Activated CD4-positive, alpha-beta T cell treated with anti-CD3 and anti-CD28 coated beads, Interleukin-10, Interleukin-2, amounts not matched to agents 100 ng/mL and 50 ng/mL, durations not matched to agents 16 hours and 8 hours (primary cell): Measurements from ENCODE around the gene GALNT9.

Source experiments
- DNase-seq: peaks from one replicate; pipeline ENCODE4 v3.0.0-alpha.2; 2020

The GALNT9 gene

DNA sequence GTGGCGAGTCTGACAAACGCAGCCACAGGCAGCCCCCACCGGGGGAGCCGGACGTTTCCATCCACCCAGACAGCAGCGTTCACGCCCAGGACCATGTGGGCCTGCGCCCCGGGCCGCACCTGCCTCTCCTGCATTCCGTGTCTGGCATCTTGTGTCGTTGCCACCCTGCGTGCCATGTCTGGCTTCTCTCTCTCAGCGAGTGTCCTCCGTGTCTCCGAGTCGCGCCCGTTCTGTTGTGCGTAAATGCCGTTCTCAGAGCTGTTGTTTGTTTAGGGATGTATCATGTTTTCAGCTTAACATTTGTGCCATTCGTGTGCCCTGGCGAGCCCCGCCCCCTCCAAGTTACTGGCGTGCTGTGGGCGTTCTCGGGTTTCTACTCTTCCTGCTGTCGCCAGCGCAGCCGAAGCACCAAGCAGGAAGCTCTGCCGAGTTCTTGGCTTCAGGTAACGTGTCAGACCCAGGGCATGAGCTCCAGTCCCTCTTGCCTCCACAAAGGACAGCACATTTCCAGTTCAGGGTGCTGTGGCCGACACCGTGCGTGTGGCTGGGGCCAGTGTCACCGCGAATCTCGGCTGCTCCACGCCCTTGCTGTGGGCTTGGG is 150.5 kb downstream of the GALNT9 start:
- DNase-seq = peak; percentile 44

DNA sequence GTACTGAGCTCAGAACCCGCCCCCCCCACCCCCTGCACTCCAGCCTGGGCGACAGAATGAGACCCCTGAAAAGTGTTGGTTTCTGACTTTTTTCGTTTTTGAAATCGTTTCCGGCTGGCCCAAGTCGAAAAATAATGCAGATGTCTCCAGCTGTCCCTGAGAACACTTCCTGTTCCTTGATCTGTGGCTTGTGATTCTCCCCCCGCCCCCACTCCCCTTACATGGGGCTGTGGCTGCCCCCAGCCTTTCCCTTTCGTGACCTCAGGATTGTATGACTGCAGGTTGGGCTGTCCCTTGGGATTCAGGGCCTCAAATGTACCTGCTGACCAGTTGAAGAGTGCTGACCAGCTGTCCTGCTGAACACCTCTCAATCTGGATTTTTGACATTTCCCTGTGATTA is 151.1 kb downstream of the GALNT9 start:
- no peak for DNase-seq

DNA sequence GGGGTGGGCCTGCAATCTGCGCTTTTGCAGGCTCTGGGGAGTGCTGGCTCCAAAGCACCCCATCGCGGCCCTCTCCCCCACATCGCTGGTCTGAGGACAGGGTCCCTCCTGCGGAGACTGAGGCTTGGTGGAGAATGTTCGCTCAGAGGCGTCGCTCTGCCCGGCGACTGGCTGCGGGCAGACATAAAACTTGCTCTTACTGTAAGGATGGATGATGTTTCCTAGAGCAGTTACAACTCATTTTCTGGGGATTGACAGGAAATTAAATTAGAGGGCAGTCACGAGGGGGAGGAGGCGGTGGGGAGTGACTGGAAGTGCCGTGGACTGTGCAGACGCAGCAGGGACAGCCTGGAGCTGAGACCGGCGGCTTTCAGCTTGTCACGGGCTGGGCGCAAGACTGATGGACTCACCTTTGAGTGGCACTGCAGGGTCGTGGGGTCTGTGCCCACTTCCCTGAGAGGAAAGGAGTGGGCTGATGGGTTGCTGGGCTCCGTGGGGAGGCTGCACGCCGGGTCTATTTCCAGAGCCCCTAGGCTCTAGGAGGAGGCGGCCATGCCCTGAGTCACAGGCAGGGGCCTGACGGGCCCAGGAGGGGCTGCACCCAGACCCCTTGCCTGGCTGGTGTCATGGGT is 152.4 kb downstream of the GALNT9 start:
- DNase-seq = no peak

DNA sequence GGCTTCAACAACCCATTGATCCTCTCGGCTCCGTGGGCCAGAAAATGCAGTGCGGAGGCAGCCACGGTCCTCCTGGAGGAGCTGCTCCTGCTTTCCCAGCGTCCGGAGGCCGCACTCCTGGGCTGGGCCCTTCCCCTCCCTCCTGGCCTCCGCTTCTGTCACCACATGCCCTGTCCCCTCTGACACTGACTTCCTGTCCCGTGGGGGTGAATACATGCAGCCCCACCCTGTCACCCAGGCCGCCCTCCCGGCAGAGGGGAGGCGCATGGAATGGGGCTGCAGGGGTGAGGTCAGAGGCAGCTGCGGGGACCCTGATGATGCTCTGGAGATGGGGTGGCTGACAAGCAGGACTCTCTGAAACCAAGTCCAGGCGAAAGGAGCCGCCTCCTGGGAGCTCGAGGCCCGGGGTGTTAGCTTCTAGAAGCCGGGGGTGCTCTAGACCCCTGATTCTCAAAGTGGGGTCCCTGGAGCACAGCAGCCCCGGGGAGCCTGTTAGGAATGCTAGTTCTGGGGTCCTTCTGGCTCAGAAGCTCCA is 152.9 kb downstream of the GALNT9 start:
- DNase-seq = no peak

DNA sequence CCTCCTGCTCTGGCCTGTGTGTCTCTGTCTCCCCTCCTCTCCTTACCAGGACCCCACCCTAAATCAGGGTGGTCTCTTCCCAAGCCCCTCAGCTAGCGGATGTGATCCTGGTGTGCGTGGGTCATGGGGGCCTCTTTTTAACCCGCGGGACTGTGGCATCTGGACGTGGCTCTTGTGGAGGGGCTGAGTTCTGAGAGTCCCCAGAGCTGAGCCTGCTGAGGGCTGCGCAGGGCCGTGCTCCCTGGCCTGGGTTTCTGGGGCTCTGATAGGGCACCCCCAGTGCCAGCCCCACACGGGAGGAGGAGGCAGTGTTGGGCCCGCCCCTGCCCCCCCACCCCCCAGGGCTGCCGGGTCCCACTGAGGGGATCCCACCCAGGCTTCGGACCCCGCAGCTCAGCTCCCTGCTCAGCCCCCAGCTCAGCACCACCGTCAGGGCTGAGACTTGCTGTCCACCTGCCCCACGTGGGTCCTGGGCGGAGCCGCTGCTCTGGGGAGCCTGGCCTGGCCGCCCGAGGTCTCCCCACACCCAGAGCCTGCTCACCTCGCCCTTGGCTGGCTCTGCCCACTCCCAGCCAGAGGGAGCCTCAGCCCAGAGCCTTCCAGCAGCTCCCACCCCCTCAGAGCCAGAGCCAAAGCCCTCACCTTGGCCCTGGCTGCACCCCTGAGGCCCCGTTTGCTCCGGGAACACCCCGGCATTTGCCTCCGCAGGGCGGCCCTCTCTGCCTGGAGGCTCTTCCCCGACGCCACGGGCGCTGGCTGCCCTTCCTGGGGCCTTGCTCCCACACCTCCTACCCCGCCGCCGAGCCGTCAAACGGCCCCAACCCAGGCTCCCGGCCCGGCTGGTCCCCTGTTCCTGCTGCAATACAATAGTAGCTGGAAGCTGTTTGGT is 153.6 kb downstream of the GALNT9 start:
- no peak for DNase-seq

DNA sequence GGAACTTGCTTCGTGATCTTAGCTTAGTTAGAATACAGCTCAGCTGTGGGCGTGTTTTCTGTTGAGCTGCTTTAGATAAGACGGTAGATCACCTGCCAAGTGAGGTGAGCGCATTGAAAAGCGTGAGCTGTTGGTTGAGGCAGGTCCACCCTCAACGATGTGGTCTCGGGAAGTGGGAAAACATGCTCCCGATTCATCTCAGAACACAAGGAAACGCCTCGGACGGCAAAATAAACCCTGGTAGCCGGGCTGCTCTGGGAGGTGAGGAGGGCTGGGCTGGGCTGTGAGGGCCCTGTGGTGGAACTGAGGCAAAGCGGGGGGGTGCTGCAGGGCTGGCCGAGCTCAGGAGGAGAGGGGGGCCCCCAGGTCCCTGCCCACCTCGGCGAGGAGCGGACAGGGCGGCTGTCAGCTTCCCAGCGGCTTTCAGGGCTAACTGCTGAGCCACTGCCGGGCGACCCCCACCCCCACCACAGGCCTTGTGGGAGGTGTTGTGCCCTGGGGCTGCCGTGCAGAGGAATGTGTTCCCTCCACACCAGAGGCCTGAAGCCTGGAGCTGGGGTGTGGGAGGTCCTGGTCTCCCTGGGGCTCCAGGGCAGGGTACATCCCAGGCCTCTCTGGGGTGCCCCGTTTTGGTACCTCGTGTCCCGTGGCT is 154.4 kb downstream of the GALNT9 start:
- no peak for DNase-seq

DNA sequence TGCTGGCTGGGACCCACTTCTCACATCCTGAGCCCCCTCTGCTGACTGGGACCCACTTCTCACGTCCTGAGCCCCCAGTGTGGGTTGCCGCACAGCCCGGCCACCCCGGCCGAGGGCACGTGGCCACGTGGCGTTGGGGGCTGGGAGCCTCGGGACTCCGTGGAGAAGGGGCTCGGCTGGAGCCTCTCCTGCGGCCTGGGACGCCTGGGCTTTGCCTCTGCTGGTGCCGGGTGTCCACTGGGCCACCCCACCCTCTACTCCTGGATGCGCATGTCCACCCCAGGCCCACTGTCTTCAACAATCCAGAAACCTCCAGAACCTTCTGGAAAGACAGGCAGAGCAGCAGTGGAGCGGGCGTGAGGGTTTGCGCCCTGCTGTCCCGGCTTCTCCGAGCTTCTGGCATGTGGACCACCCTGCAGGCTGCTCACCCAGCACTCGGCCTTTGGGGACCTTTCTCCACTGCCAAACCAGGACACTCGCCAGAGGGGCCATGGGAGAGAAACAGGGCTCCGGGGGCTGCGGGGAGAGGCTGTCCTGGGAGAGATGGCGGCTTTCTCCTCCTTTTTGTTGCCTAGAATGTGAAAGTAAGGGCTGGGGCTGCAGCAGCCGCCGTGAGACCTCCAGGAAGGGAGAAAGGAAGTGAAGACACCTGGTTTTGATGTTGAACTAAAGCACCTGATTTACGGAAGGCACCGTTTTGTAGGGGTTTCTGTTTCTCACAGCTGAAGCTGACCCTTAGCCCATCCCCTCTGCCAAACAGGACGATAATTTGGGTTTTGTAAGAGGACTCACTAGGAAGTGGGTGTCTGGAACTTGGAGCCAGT is 155.2 kb downstream of the GALNT9 start:
- no peak for DNase-seq

DNA sequence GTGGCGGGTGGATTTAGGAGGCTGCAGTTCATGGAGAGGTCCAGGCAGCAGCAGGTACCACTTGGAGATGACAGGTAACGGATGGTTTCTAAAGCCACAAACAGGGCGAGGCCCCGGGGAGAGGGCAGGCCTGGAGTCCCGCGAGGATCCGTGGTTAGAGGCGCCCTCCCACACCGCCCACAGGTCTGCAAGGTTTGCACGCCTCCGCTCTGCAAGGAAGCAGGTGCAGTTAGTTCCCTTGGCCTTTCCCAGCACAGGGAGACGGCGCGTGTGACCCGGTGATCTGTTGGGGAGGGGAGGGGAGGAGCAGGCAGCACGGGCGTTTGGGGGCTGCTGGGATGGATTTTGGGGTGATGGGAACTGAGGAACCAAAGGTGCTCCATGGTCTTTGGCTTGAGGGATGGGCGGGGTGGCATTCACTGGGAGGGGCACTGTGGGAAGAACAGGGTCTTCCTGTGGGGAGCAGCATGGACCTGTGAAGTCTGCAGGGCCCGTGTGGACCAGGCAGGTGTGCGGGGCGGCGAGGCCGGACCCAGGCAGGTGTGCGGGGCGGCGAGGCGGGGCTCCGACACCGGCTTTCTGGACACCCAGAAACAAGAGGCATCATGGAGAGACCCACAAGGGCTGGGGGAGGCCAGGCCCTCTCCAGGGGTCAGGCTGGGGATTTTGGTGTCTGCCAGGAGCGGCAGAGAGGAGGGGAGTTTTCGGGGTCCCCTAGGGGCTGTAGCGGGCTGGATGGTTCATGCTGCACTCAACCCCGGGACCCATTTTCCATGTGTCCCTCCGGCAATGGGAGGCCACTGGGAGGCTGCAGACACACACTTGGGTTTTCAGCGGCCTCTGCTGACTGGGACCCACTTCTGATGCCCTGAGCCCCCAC is 156.0 kb downstream of the GALNT9 start:
- DNase-seq = no peak

DNA sequence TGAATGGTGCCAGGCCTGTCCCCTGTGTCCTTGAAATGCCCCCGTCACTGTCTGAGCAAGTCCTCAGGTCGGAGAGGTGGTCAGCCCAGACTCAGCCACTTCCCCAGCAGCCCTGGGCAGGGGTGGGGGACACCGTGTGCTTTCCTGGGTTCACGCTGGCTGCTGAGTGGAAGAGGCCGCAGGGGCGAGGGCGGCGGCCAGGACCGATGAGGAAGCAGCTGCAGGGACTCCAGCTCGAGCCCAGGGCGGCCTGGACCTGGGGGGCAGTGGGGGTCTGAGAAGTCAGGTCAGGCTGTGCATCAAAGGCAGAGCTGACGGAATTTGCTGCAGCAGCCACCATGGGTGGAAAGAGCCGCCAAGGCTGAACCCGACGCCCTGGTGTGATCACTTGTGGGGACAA is 156.8 kb downstream of the GALNT9 start:
- no peak for DNase-seq

DNA sequence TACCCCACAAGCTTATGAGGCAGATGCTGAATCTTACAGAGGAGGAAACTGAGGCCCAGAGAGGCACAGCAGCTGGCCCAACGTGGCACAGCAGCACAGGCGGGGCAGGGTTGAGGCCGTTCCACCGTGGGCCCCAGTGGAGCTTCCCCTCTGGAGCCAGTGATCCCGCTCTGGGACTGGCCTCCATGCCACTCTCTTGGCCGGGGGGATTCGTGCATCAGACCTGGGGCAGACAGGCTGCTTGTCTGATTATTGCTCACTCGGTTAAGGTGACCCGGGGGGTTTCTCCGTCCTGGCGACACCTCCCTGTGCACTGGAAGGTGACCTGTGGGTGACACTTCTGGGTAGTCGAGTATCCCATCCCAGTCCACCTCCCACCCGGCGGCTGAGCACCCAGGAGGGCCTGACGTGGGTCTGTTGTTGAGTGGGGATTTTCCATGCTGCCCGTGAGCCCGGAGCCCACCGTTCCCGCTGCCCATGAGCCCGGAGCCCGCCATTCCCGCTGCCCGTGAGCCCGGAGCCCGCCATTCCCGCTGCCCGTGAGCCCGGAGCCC is 157.3 kb downstream of the GALNT9 start:
- no peak for DNase-seq

DNA sequence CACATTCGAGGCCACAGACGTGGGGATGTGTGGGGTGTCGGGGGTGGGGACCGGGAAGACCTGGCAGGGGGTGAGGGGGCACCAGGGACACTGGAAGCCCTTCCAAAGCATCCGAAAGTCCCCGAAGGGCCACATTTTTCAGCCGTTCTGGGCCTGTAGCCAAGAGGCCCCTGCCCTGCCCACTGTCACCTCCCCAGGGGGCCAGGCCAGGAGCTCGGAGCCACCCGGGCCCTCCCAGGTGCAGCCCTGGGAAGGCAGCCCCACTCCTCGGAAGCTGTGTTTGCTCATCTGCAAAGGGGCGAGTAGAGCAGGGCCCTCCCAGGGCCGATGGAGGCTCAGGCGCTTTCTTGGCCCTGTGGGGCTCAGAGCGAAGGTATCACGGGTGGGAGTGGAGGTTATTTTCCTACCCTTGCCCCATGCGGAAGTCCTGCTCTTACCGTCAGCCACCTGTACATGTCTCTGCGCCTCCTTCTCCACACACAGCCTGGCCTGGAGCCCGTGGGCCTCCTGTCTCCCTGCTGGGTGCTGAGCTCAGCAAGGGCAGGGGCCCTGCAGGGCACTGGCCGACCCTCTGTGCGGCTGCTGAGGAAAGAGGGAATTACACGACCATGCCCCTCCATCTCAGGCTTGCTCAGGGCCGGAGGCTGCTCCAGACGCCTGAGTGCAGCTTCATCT is 158.0 kb downstream of the GALNT9 start:
- DNase-seq = no peak

DNA sequence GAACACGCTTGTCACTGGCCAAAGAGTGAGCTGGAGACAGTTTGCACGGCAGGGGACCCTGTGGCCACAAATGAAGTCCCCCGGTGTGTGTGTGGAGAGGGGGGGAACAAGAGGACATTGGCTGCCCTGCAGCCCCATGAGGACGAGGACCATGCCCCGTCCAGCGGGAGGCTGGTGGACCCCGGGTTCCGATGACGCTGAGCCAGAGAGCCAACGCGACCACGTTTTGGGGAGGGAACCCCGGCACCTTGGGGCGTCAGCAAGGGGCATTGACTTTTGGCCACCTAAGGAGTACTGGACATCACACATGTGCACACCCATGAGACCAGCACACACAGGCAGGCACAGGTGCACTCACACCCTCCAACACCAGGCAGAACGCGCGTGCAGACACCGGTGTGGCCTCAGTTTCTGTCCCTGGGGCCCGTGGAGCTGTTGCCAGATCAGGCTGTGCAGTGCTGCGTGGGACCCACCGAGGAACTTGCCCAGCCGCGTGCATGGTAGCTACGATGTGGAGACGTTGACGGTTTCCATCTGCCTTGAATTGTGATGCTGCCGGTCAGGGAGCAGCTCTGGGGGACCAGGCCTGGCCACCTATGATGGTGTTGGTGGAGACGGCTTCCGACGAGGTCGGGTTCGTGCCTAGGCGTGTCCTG is 158.6 kb downstream of the GALNT9 start:
- no peak for DNase-seq

DNA sequence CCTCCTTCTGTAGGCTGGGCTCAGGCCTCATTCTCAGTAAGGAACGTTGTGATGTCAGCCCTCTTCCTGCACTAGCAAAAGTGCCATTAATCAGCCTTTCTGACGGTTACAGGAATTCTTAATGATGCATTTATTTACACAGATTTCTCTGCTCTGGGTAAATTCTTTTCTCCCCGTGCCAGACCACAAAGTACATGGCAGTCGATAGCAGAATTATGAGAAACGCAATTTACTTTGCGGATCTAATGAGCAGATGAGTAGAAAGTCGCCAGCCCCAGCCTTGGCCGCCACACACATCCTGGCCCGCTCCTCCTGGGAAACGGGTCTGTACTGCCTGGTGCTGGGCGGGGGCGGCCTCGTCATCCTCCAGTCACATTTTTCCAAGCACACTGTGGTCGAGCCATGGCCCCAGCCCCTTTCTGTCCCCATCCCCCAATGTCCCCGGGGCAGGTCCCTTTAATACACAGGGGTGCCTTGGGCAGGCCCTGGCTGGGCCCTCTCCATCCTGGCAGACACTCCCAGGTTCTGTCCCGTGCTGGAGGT is 159.2 kb downstream of the GALNT9 start:
- DNase-seq = no peak

DNA sequence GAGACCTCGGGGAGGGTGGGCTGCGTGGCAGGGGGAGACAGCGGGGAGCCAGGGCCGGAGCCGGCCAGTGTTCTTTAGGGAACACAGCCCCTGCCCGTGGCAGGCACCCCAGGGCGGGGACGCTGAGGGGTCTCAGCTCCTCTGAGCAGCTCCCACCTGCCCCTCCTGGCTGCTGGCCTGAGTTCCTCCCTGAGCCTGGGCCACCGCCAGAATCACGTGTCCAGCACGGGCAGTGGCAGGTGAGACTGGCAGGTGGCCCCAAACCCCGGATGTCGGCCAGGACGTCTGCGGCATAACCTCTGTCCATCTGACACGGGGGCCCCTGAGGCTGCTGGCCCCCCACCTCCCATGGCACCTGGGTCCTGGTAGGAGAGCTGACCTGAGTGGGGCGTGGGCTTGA is 160.0 kb downstream of the GALNT9 start:
- DNase-seq = no peak

DNA sequence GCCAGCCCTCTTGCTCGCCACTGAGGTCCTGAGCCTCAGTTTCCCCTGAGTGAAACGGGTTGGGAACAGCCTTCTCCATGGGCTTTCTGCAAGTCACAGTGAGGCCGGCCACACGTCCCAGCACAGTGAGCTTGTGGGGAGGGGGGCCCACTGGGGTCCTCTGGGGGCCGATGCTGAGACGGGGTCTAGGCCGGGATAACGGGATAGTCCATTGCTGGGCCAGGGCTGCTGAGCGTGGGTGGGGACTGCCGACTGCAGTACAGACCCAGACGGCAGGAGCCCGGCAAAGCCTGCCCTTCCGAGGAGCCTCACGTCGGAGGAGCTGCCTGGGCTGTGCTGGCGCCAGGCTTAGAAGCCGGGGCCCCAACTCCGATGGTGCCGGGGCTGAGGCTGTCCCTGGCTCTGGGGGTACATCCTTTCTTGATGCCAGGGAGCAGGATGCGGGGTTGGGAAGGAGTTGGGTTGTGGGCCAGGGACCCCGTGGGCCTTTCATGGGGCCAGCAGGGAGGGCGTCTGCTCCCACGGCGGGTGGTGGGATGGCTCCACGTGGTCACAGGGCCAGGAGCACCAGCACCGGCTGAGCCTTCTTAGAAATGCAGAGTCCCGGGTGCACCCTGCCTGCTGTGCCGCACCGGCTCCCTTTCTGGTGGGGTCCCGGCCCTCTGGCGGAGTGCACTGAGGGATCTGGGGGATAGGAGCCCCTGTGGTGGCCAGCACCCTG is 160.9 kb downstream of the GALNT9 start:
- no peak for DNase-seq

DNA sequence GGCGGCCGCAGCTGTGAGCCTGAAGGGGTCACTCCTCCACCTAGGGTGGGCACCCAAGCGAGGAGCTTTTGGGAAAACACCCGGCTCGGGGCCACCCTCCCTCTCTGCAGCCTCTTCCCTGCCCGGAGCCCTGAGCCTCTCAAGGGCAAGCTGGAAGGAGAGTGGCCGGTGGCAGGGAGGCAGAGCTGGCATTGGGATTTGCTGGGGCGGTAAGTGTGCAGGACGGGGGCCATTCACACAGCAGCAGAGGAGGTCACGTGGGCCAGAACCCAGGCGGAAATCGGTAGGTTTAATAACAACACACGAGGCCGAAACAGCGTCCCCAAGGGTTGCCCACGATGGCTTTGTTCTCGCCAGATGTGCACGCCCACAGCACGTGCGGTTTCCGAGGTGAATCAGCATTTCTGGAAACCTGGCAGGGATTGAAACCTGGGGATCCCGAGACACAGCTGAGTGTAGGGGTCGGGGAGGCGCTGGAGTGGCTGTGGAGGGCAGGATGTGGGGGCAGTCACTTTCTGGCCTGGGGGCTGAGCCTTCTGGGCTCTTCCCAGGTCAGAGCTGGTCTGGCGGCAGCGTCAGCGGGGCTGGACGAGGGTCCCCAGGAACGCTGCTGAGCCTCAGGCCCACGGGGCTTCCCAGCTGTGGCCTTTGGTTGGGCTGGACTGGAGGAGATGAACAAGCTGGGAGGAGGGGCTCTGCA is 161.6 kb downstream of the GALNT9 start:
- DNase-seq = peak; percentile 39

DNA sequence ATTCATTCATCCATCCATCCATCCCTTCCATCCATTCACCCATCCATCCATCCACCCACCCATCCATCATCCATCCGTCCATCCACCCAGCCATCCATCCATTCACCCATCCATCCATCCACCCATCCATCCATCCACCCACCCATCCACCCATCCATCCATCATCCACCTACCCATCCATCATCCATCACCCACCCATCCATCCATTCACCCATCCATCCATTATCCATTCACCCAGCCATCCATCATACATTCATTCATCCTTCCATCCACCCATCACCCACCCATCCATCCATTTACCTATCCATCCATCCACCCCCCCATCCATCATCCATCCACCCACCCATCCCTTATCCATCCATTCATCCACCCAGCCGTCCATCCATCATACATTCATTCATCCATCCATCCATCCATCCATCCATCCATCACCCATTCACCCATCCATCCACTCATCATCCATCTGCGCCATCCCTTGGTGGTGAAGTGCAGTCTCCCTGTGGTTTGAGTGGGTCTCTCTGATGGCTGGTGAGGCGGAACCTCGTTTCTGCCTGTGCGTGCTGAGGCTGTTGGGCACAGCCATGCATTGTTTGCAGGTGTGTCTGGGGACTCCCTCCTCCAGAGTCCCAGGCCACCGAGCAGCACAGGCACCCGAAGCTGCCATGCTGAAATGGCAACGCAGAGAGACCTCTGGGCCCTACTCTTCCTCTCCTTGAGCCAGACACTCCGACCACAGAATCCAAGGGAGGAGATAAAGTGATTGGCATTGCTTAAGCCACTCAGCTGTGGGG is 162.4 kb downstream of the GALNT9 start:
- DNase-seq = no peak
